ENCODE measurements around the gene SLIT1. TPM values are rescaled to one million over a fixed set of nuclear protein-coding genes. Genes with fewer than 3 reads are reported as not detected.

SLIT1 gene
- total RNA-seq, 1 donor from 2014 or later = under 0.01 TPM

DNA sequence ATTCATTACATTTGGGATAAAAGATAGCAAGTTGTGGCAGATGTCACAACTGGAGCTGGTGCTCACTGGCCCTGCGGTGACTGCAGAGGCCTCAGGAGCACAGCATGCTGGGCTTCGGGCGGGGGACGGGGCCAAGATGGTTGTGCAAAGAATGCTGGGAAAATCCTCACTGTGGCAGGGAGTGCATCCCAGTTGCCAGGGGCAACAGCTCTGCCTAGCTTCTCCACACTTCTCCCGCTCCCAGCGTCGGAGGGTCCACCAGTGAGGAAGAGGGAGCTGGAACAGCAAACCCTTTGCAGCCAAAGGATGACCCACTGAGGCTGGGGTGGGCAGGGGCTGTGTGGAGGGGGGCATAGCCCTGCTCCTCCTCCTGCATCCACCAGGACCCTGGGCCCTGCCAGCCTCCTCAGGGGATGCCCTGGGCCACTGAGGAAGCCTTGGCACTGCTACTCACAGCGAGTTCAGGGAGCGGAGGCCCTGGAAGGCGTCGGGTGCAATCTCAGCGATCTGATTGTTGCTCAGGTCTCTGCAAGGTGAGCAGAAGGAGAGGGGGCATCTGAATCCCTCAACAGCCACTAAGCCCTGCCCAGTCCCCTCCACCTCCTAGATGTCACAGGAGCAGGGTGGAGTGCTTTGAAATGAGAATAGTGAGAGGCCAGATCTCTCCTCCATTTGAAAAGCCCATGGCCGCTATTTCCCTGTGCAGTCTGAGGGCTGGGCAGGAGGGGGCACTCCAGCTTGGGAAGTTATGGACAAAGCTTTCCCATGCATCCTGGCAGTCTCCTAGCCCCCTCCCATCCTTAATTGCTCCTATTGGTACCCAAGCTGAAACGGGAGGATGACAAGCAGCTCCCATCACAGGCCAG is 126.5 kb downstream of the SLIT1 start:
- FAIRE-seq = no peak
- Histone ChIP-seq H3K27me3 (ENCODE audit: control insufficient read depth, insufficient read depth, low read length) (no peaks in the 10 kb centered on the region), H3K36me3 (ENCODE audit: control insufficient read depth, insufficient read depth, low read length) (no peaks in the 10 kb centered on the region), H3K4me3 (ENCODE audit: low read depth, low read length) (no peak overlapping the region)
- TF ChIP-seq, protein P1, sequence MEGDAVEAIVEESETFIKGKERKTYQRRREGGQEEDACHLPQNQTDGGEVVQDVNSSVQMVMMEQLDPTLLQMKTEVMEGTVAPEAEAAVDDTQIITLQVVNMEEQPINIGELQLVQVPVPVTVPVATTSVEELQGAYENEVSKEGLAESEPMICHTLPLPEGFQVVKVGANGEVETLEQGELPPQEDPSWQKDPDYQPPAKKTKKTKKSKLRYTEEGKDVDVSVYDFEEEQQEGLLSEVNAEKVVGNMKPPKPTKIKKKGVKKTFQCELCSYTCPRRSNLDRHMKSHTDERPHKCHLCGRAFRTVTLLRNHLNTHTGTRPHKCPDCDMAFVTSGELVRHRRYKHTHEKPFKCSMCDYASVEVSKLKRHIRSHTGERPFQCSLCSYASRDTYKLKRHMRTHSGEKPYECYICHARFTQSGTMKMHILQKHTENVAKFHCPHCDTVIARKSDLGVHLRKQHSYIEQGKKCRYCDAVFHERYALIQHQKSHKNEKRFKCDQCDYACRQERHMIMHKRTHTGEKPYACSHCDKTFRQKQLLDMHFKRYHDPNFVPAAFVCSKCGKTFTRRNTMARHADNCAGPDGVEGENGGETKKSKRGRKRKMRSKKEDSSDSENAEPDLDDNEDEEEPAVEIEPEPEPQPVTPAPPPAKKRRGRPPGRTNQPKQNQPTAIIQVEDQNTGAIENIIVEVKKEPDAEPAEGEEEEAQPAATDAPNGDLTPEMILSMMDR (IDR thresholded peaks at IDR 0.05; ENCODE audit: insufficient read depth, low read length, severe bottlenecking) = no peak
- DNase-seq (ENCODE audit: low read depth) = no peak

GRCh38 chr10:97058521-97058920 is 127.2 kb downstream of the SLIT1 start:
- TF ChIP-seq, protein P1 (IDR thresholded peaks at IDR 0.05; ENCODE audit: insufficient read depth, low read length, severe bottlenecking) = no peak

GRCh38 chr10:97057491-97058235 is 128.1 kb downstream of the SLIT1 start:
- Histone ChIP-seq H3K27me3 (ENCODE audit: control insufficient read depth, insufficient read depth, low read length) (no peaks in the 10 kb centered on the region), H3K36me3 (ENCODE audit: control insufficient read depth, insufficient read depth, low read length) (no peaks in the 10 kb centered on the region), H3K4me3 (ENCODE audit: low read depth, low read length) (no peak overlapping the region)
- FAIRE-seq (no peak), DNase-seq (ENCODE audit: low read depth) (no peak)
- TF ChIP-seq, protein P1 (IDR thresholded peaks at IDR 0.05; ENCODE audit: insufficient read depth, low read length, severe bottlenecking) = no peak

More at GRCh38 chr10:97058521-97058920, 127.2 kb downstream of the SLIT1 start:
- Histone ChIP-seq H3K36me3 (ENCODE audit: control insufficient read depth, insufficient read depth, low read length) (no peaks in the 10 kb centered on the region), H3K27me3 (ENCODE audit: control insufficient read depth, insufficient read depth, low read length) (no peaks in the 10 kb centered on the region), H3K4me3 (ENCODE audit: low read depth, low read length) (no peak overlapping the region)
- FAIRE-seq = no peak
- no peak for DNase-seq (ENCODE audit: low read depth)

GRCh38 chr10:97056003-97056630 is 129.6 kb downstream of the SLIT1 start:
- Histone ChIP-seq H3K4me3 (ENCODE audit: low read depth, low read length) (no peak overlapping the region), H3K36me3 (ENCODE audit: control insufficient read depth, insufficient read depth, low read length) (no peaks in the 10 kb centered on the region), H3K27me3 (ENCODE audit: control insufficient read depth, insufficient read depth, low read length) (no peaks in the 10 kb centered on the region)
- DNase-seq (ENCODE audit: low read depth) = no peak
- TF ChIP-seq, protein P1 (IDR thresholded peaks at IDR 0.05; ENCODE audit: insufficient read depth, low read length, severe bottlenecking) = no peak
- FAIRE-seq = no peak

DNA sequence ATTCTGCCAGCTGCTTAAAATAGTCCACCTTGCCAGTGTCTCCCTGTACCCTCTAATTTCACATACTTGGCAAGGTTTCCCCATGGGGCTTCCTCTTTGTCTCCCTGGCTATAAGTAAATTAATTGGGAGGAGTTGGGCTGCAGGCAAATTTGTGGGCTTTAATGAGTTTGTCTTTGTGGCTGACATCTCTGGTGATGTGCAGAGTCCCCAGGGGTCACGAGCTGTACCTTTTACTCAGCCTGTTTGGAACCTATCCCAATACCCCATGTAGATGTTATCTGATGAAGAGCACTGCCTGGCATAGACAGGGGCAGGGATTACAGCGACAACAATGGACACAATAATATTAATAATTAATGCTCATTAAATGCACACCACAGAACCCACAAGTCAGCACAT is 132.5 kb downstream of the SLIT1 start:
- TF ChIP-seq, protein P1 (IDR thresholded peaks at IDR 0.05; ENCODE audit: insufficient read depth, low read length, severe bottlenecking) = no peak
- FAIRE-seq = no peak
- no peaks in the 10 kb centered on the region for H3K36me3 ChIP-seq (ENCODE audit: control insufficient read depth, insufficient read depth, low read length)

More for the DNA sequence above, 132.5 kb downstream of the SLIT1 start:
- Histone ChIP-seq H3K27me3 (ENCODE audit: control insufficient read depth, insufficient read depth, low read length) (no peaks in the 10 kb centered on the region), H3K4me3 (ENCODE audit: low read depth, low read length) (no peak overlapping the region)
- DNase-seq (ENCODE audit: low read depth) = no peak
